ENCODE results near the gene PMFBP1. TPM values are rescaled to one million over a fixed set of nuclear protein-coding genes. Genes with fewer than 3 reads are reported as not detected.

PMFBP1 gene
- polyA plus RNA-seq, 1 donor (not counting 4 experiments of a cell fraction or from before 2014, with no cell fraction given), result 0.92 TPM

DNA sequence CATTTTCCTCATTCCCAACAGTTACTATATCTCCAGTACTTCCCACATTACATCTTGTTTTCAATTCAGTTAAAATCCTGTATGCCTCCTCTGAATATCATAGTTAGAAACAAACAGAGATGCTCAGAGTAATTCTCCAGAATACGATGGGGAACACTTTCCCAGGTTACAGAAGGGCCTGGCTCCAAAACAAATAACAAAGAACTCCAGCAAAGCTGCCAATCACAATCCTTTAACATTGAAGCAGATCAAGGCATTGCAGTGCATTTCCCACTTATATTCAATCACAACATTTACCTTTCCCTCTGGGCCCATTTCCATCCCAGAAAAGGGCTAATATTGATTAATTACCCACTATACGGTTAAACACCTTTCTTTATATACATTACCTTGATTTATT lies 29.4 kb upstream of the PMFBP1 start:
- Histone ChIP-seq H3K27ac (ENCODE audit: control insufficient read depth, insufficient read depth, low read length) (peak overlapping the region; percentile 2), H3K79me2 (ENCODE audit: control insufficient read depth, insufficient read depth, low read length) (no peaks in the 10 kb centered on the region), H3K4me2 (ENCODE audit: control insufficient read depth, extremely low read depth, insufficient read depth, low read depth, low read length) (no peak overlapping the region), H3K9me1 (ENCODE audit: control insufficient read depth, extremely low read depth, insufficient read depth, low read length) (no peaks in the 10 kb centered on the region), H2AFZ (ENCODE audit: control insufficient read depth, low read length) (no peak overlapping the region), H3K9me3 (ENCODE audit: control insufficient read depth, low read depth, low read length) (no peaks in the 10 kb centered on the region), H3K4me1 (ENCODE audit: control insufficient read depth, extremely low read depth, insufficient read depth, low read length) (peaks cover 24% of the 10 kb centered on the region), H3K9ac (ENCODE audit: control insufficient read depth, extremely low read depth, insufficient read depth, low read length) (no peak overlapping the region), H3K27me3 (ENCODE audit: control insufficient read depth, extremely low read depth, insufficient read depth, low read length) (no peaks in the 10 kb centered on the region), H4K20me1 (ENCODE audit: control insufficient read depth, extremely low read depth, insufficient read depth, low read length) (no peaks in the 10 kb centered on the region), H3K4me3 (ENCODE audit: control insufficient read depth in 2 of 3, extremely low read depth in 1 of 3, insufficient read depth in 2 of 3, low read depth in 1 of 3, low read length in 3 of 3) (no peak overlapping the region), H3K36me3 (ENCODE audit: control insufficient read depth in 2 of 2, extremely low read depth in 1 of 2, insufficient read depth in 2 of 2, low read length in 2 of 2) (no peaks in the 10 kb centered on the region)
- dilution Hi-C loops (cut with MboI; ENCODE audit: extremely low pct_ligation_motif_present, low sequenced_read_pairs), result no loop called here
- FAIRE-seq (no peak), DNase-seq (ENCODE audit: low read depth, low spot score) (no peak)
- no peak for TF ChIP-seq EZH2 (IDR thresholded peaks at IDR 0.05; ENCODE audit: low read length)
- TF ChIP-seq, protein P1, sequence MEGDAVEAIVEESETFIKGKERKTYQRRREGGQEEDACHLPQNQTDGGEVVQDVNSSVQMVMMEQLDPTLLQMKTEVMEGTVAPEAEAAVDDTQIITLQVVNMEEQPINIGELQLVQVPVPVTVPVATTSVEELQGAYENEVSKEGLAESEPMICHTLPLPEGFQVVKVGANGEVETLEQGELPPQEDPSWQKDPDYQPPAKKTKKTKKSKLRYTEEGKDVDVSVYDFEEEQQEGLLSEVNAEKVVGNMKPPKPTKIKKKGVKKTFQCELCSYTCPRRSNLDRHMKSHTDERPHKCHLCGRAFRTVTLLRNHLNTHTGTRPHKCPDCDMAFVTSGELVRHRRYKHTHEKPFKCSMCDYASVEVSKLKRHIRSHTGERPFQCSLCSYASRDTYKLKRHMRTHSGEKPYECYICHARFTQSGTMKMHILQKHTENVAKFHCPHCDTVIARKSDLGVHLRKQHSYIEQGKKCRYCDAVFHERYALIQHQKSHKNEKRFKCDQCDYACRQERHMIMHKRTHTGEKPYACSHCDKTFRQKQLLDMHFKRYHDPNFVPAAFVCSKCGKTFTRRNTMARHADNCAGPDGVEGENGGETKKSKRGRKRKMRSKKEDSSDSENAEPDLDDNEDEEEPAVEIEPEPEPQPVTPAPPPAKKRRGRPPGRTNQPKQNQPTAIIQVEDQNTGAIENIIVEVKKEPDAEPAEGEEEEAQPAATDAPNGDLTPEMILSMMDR (optimal IDR thresholded peaks at IDR 0.05 in 1 of 3, IDR thresholded peaks at IDR 0.05 in 1 of 3, conservative IDR thresholded peaks at IDR 0.05 in 1 of 3; ENCODE audit: extremely low read depth in 1 of 3, insufficient read depth in 2 of 3, low read length in 3 of 3), result no peak

GRCh38 chr16:72199761-72200337 lies 27.9 kb upstream of the PMFBP1 start:
- Histone ChIP-seq H3K9me1 (ENCODE audit: control insufficient read depth, extremely low read depth, insufficient read depth, low read length) (no peaks in the 10 kb centered on the region), H3K79me2 (ENCODE audit: control insufficient read depth, insufficient read depth, low read length) (no peaks in the 10 kb centered on the region), H3K9ac (ENCODE audit: control insufficient read depth, extremely low read depth, insufficient read depth, low read length) (no peak overlapping the region), H2AFZ (ENCODE audit: control insufficient read depth, low read length) (no peak overlapping the region), H3K4me3 (ENCODE audit: control insufficient read depth in 2 of 3, extremely low read depth in 1 of 3, insufficient read depth in 2 of 3, low read depth in 1 of 3, low read length in 3 of 3) (no peak overlapping the region), H4K20me1 (ENCODE audit: control insufficient read depth, extremely low read depth, insufficient read depth, low read length) (no peaks in the 10 kb centered on the region), H3K4me2 (ENCODE audit: control insufficient read depth, extremely low read depth, insufficient read depth, low read depth, low read length) (no peak overlapping the region), H3K27me3 (ENCODE audit: control insufficient read depth, extremely low read depth, insufficient read depth, low read length) (no peaks in the 10 kb centered on the region), H3K9me3 (ENCODE audit: control insufficient read depth, low read depth, low read length) (no peaks in the 10 kb centered on the region), H3K27ac (ENCODE audit: control insufficient read depth, insufficient read depth, low read length) (no peak overlapping the region), H3K36me3 (ENCODE audit: control insufficient read depth in 2 of 2, extremely low read depth in 1 of 2, insufficient read depth in 2 of 2, low read length in 2 of 2) (no peaks in the 10 kb centered on the region), H3K4me1 (ENCODE audit: control insufficient read depth, extremely low read depth, insufficient read depth, low read length) (peaks cover 24% of the 10 kb centered on the region)
- FAIRE-seq (no peak), DNase-seq (ENCODE audit: low read depth, low spot score) (no peak)
- dilution Hi-C loops (cut with MboI; ENCODE audit: extremely low pct_ligation_motif_present, low sequenced_read_pairs), result no loop called here
- no peak for TF ChIP-seq EZH2 (IDR thresholded peaks at IDR 0.05; ENCODE audit: low read length)
- TF ChIP-seq, protein P1 (optimal IDR thresholded peaks at IDR 0.05 in 1 of 3, IDR thresholded peaks at IDR 0.05 in 1 of 3, conservative IDR thresholded peaks at IDR 0.05 in 1 of 3; ENCODE audit: extremely low read depth in 1 of 3, insufficient read depth in 2 of 3, low read length in 3 of 3), result no peak

Measured in keratinocyte (primary cell).